ENCODE measurements around the gene MCEMP1.

MCEMP1 gene

DNA sequence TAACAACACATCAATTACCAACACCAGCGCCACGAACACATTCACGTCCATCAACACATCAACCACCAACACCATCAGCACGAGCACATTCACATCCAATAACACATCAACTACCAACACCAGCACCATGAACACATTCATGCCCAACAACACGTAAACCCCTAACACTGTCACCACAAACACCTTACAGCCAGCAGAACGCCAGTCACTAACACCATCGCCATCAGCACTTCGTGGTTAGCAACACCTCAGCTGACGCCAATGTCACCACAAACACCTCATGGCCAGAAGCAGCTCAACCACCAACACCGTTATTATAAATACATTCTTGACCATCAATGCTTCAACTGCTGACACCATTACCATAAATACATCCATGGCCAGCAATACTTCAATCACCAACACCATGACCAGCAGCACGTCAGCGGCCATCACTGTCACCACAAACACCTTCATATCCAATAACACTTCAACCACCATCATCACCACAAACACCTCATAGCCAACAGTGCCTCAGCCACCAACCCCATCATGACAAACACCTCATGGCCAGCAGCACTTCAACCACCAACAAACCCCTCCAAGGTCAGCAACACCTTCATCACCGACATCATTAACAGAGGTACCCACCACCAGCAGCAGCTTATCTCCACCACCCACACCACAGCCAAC lies 15.7 kb downstream of the MCEMP1 start:
- Histone ChIP-seq H3K4me3 (ENCODE audit: low read depth, low read length) (no peak overlapping the region), H3K36me3 (replicated peaks) (no peaks in the 10 kb centered on the region), H3K27ac (no peak overlapping the region), H3K27me3 (replicated peaks) (no peaks in the 10 kb centered on the region)
- TF ChIP-seq, protein P1, sequence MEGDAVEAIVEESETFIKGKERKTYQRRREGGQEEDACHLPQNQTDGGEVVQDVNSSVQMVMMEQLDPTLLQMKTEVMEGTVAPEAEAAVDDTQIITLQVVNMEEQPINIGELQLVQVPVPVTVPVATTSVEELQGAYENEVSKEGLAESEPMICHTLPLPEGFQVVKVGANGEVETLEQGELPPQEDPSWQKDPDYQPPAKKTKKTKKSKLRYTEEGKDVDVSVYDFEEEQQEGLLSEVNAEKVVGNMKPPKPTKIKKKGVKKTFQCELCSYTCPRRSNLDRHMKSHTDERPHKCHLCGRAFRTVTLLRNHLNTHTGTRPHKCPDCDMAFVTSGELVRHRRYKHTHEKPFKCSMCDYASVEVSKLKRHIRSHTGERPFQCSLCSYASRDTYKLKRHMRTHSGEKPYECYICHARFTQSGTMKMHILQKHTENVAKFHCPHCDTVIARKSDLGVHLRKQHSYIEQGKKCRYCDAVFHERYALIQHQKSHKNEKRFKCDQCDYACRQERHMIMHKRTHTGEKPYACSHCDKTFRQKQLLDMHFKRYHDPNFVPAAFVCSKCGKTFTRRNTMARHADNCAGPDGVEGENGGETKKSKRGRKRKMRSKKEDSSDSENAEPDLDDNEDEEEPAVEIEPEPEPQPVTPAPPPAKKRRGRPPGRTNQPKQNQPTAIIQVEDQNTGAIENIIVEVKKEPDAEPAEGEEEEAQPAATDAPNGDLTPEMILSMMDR (IDR thresholded peaks at IDR 0.05; ENCODE audit: low read depth, low read length, missing control alignments), result no peak
- DNase-seq, result no peak
- in situ Hi-C loops (cut with HindIII; ENCODE audit: low pct_ligation_motif_present, low sequenced_read_pairs), result no loop called here

DNA sequence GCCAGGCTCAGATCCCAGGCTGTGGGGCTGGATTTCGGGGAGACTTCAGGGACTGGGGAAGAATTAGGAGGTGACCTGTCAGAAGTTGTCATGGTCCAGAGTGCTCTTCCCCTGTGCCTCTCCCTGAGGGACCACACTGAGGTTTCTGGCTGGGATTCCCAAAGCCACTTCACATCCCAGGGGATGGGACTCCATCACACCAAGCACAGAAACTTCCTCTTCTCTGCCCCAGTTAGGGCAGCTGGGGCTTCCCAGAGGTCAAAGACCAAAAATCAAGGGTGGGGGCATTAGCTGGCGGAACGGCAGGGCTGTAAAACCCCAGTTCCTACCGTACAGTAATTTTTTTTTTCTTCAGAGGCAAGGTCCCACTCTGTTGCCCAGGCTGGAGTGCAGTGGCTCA lies 17.6 kb downstream of the MCEMP1 start:
- TF ChIP-seq, protein P1 (IDR thresholded peaks at IDR 0.05; ENCODE audit: low read depth, low read length, missing control alignments), result no peak
- no peak overlapping the region for H3K4me3 ChIP-seq (ENCODE audit: low read depth, low read length)

DNA sequence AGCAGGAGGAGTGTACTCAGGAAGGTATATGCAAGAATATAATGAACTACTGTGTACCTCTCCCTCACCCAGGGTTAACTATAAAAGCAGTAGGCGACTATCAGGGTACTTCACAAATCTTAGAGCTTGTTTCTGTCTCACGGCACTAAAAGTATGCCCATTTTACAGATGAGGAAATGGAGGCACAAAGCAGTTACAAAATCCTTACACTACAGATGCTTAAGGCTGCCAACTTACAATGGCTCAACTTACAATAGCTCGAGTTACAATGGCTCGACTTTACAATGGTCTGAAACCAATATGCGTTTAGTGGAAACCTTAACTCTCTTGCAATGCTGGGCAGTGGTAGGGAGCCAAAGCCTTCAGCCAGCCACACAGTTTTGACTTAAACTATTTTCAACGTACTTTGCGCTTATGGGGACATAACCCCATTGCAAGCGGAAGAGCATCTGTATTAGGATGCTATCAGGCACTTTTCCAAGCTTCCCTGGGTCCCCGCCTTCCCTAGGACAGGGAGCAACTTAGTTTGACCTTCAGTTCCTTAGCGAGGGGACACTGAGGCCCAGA lies 20.9 kb downstream of the MCEMP1 start:
- Histone ChIP-seq H3K4me3 (ENCODE audit: low read depth, low read length) (no peak overlapping the region), H3K36me3 (replicated peaks) (no peaks in the 10 kb centered on the region), H3K27me3 (replicated peaks) (no peaks in the 10 kb centered on the region), H3K27ac (no peak overlapping the region)
- no peak for DNase-seq
- TF ChIP-seq, protein P1 (IDR thresholded peaks at IDR 0.05; ENCODE audit: low read depth, low read length, missing control alignments), result no peak
- in situ Hi-C loops (cut with HindIII; ENCODE audit: low pct_ligation_motif_present, low sequenced_read_pairs), result no loop called here

More for the DNA sequence above, 17.6 kb downstream of the MCEMP1 start:
- H3K27me3 ChIP-seq (replicated peaks), result no peaks in the 10 kb centered on the region
- in situ Hi-C loops (cut with HindIII; ENCODE audit: low pct_ligation_motif_present, low sequenced_read_pairs), result no loop called here
- no peak overlapping the region for H3K27ac ChIP-seq
- no peak for DNase-seq
- no peaks in the 10 kb centered on the region for H3K36me3 ChIP-seq (replicated peaks)

DNA sequence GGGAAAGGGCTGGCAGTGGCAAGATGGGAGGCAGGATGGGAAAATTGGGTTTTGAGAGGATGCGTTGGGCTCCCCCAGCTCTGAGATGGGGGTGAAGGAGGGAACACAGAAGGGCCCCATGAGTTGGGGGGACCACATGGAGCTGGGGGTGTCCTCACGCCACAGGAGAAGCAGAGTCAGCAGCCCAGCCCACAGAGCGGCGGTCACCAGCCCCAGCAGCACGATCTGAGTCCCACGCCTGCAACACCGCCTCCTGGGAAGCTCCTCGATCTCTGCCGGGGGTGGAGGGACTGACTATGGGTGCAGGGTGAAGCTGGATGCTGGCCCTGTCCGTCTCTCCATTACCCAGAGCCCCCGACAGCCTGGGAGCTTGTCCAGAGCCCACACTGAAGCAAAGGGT lies 21.7 kb downstream of the MCEMP1 start:
- in situ Hi-C loops (cut with HindIII; ENCODE audit: low pct_ligation_motif_present, low sequenced_read_pairs), result no loop called here

DNA sequence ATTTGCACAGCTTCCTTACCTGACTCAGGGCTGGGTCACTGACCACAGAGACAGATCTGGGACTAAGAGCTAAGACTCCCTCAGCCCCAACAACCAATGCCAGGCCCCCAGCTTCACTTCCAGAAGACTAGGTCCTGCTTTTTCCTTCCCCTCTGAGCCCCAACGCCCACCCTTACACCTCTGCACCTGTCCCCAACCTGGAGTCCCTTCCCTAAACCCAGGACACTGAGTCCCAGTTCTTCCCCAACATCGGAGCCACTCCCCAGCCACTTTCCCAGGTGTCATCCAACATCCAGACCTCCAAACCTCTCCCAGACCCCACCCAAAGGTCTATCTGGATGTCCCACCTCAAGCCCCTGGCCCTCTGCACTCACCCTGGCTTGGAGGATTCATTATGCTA lies 22.1 kb downstream of the MCEMP1 start:
- TF ChIP-seq, protein P1 (IDR thresholded peaks at IDR 0.05; ENCODE audit: low read depth, low read length, missing control alignments), result no peak
- H3K4me3 ChIP-seq (ENCODE audit: low read depth, low read length), result no peak overlapping the region
- no peak for DNase-seq
- no peak overlapping the region for H3K27ac ChIP-seq
- in situ Hi-C loops (cut with HindIII; ENCODE audit: low pct_ligation_motif_present, low sequenced_read_pairs), result no loop called here
- no peaks in the 10 kb centered on the region for H3K27me3 ChIP-seq (replicated peaks)
- H3K36me3 ChIP-seq (replicated peaks), result no peaks in the 10 kb centered on the region

More for the DNA sequence above, 21.7 kb downstream of the MCEMP1 start:
- no peak for DNase-seq
- H3K36me3 ChIP-seq (replicated peaks), result no peaks in the 10 kb centered on the region
- no peak overlapping the region for H3K4me3 ChIP-seq (ENCODE audit: low read depth, low read length)
- no peak overlapping the region for H3K27ac ChIP-seq
- H3K27me3 ChIP-seq (replicated peaks), result no peaks in the 10 kb centered on the region
- TF ChIP-seq, protein P1 (IDR thresholded peaks at IDR 0.05; ENCODE audit: low read depth, low read length, missing control alignments), result no peak

All from brain microvascular endothelial cell (primary cell).